HFF-Myc (cell line): ENCODE results near the gene FAM13A.

Source experiments
- DNase-seq: peaks from one replicate; pipeline ENCODE4 v3.0.0-alpha.2; 2011; ENCODE audit warnings: low read depth; ENCODE audit errors: extremely low read depth
- H3K4me3 ChIP-seq: replicated peaks from 2 replicates; pipeline ENCODE4 v1.5.1; 2011; ENCODE audit warnings: low read depth, mild to moderate bottlenecking, control low read depth, low read length
- CTCF ChIP-seq: IDR thresholded peaks from 2 replicates; pipeline ENCODE4 v1.5.1; 2012; ENCODE audit warnings: mild to moderate bottlenecking, low read depth, low read length, control low read depth; ENCODE audit errors: missing control alignments

Gene FAM13A

GRCh38 chr4:88879991-88880390, 177.0 kb downstream of the FAM13A start:
- TF ChIP-seq CTCF: no peak
- DNase-seq: no peak
- H3K4me3 ChIP-seq: no peak overlapping the region

- no peak for DNase-seq
- TF ChIP-seq CTCF: no peak
- no peak overlapping the region for H3K4me3 ChIP-seq
These were observed 178.3 kb downstream of the FAM13A start for GRCh38 chr4:88878642-88879041.

- no peak for TF ChIP-seq CTCF
- DNase-seq: no peak
- no peak overlapping the region for H3K4me3 ChIP-seq
These were observed 186.6 kb downstream of the FAM13A start for GRCh38 chr4:88870428-88870827.

GRCh38 chr4:88868510-88868909, 188.5 kb downstream of the FAM13A start:
- TF ChIP-seq CTCF: no peak
- DNase-seq: no peak
- no peak overlapping the region for H3K4me3 ChIP-seq

- DNase-seq: no peak
- TF ChIP-seq CTCF: no peak
- no peak overlapping the region for H3K4me3 ChIP-seq
These were observed 190.0 kb downstream of the FAM13A start for GRCh38 chr4:88866862-88867550.

GRCh38 chr4:88865466-88865865, 191.5 kb downstream of the FAM13A start:
- no peak for DNase-seq
- H3K4me3 ChIP-seq: no peak overlapping the region
- TF ChIP-seq CTCF: no peak

- no peak for TF ChIP-seq CTCF
- H3K4me3 ChIP-seq: no peak overlapping the region
- DNase-seq: no peak
These were observed 191.9 kb downstream of the FAM13A start for GRCh38 chr4:88865046-88865445.
